GM12865 (cell line): Measurements from ENCODE around the gene TTLL7.

Experiments used
- DNase-seq: peaks from one replicate; pipeline ENCODE4 v3.0.0; 2010; ENCODE audit warnings: low read depth
- H3K4me3 ChIP-seq: 2 replicates; pipeline ENCODE4 v1.5.1; 2011; ENCODE audit warnings: mild to moderate bottlenecking, low read depth, low read length, control low read depth
- TF ChIP-seq, protein P1 (sequence below): IDR thresholded peaks from 2 replicates; pipeline ENCODE4 v1.5.1; 2011; ENCODE audit warnings: low read length, control low read depth, low read depth, inconsistent platforms; ENCODE audit not compliant: insufficient read depth; ENCODE audit errors: missing control alignments

The TTLL7 gene, protein sequence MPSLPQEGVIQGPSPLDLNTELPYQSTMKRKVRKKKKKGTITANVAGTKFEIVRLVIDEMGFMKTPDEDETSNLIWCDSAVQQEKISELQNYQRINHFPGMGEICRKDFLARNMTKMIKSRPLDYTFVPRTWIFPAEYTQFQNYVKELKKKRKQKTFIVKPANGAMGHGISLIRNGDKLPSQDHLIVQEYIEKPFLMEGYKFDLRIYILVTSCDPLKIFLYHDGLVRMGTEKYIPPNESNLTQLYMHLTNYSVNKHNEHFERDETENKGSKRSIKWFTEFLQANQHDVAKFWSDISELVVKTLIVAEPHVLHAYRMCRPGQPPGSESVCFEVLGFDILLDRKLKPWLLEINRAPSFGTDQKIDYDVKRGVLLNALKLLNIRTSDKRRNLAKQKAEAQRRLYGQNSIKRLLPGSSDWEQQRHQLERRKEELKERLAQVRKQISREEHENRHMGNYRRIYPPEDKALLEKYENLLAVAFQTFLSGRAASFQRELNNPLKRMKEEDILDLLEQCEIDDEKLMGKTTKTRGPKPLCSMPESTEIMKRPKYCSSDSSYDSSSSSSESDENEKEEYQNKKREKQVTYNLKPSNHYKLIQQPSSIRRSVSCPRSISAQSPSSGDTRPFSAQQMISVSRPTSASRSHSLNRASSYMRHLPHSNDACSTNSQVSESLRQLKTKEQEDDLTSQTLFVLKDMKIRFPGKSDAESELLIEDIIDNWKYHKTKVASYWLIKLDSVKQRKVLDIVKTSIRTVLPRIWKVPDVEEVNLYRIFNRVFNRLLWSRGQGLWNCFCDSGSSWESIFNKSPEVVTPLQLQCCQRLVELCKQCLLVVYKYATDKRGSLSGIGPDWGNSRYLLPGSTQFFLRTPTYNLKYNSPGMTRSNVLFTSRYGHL

DNA sequence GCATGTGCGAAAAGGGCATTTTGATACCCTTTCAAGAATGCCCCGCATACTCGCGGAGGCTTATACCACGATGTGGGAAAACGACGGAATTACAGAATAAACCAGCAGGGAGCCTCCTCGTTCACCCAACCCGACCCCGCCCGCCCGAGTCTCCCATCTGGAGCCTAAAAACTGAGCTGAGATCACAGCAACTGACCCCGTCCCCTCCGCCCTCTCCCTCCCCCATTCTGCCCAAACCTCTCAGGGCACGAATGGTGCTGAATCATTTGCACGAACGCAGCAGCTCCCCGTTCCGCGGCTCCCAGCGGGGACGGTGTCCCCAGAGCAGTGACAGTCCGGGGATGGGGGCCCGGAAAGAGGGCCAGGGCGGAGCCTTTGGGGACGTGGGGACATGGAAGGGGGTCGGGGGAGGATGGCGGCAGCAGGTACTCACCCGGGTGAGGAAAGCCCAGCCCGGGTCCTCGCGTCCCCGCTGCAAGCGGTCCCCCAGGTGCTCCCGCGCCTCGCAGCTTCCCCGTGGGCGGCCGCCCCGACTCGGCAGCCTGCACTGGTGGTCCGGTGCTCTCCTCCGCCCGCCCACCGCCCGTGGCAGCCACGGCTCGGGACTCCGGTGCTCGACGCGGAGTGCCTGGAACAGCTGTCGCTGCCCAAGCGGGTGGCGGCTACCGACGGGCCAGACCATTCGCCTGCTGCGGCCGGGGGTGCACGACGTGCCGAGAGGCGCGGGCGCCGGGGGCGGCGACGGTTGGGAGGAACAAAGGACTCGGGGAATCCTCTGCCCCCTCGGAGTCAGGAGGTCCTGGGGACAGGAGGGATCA is at the start of gene TTLL7:
TTLL7 (minus strand) TSS at position 635 of the 818 bp plus-strand sequence. CDS start 46,921 bp downstream, outside the sequence.
- DNase-seq = peak; percentile 82
- peak within 1 kb of the TSS; percentile 79 for H3K4me3 ChIP-seq
- TF ChIP-seq, protein P1, sequence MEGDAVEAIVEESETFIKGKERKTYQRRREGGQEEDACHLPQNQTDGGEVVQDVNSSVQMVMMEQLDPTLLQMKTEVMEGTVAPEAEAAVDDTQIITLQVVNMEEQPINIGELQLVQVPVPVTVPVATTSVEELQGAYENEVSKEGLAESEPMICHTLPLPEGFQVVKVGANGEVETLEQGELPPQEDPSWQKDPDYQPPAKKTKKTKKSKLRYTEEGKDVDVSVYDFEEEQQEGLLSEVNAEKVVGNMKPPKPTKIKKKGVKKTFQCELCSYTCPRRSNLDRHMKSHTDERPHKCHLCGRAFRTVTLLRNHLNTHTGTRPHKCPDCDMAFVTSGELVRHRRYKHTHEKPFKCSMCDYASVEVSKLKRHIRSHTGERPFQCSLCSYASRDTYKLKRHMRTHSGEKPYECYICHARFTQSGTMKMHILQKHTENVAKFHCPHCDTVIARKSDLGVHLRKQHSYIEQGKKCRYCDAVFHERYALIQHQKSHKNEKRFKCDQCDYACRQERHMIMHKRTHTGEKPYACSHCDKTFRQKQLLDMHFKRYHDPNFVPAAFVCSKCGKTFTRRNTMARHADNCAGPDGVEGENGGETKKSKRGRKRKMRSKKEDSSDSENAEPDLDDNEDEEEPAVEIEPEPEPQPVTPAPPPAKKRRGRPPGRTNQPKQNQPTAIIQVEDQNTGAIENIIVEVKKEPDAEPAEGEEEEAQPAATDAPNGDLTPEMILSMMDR = no peak

DNA sequence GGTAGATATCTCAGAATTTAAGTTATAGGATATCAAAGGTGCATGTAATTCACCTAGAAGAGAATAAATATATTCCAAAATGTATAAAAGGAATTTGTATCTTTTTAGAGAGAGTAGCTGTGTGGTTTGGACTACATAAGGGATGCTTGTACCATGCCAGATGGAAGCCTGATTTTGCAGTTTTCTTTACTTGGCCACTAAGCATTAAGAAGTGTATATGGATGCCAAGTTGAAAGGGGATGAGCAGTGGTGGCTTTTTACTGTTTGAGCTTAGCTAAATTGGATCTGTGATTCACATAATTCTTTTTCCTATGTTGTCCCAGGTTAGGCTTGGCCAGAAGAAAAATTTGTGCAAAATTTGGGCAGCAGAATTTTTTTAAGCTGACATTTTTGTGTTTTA is 43.5 kb upstream of the TTLL7 start:
- TF ChIP-seq, protein P1 = no peak

DNA sequence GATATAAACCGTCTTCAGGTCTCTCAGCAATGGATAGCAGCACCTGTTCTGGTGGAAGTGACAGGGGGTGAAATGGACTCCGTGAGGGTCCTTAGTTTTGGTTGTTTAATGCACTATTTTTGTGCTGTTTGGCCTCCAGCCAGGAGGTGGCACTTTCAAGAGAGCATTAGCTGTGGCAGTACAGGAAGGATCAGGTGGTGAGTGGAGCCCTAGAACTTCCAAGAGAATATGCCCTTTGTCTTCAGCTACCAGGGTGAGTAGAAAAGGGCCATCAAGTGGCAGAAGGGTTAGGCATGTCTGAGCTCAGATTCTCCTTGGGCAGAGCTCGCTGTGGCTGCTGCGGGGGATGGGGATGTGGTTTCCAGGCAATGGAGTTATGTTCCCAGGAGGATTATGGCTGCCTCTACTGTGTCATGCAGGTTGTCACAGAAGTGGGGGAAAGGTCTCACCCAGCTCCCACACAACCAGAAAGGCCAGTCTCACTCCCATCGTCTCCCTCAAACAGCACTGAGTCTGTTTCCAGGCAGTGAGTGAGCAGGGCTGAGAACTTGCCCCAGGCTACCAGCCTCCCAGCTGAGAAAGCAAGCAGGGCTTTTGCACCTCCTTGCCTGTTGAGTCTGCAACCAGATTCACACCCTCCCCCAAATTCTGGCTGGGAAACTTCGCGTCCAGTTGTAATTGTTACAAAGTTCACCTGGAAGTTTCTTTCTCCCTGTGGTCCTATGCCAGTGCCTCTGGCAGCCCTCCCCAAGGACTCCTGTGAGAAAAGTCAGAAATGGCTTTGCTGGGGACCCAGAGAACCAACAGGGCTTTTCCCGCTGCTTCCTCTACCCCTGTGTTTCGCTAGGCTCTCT is 39.1 kb upstream of the TTLL7 start:
- no peak for DNase-seq
- H3K4me3 ChIP-seq = no peak overlapping the region
- TF ChIP-seq, protein P1 = no peak

More for the DNA sequence above, 43.5 kb upstream of the TTLL7 start:
- H3K4me3 ChIP-seq = no peak overlapping the region
- DNase-seq = no peak

DNA sequence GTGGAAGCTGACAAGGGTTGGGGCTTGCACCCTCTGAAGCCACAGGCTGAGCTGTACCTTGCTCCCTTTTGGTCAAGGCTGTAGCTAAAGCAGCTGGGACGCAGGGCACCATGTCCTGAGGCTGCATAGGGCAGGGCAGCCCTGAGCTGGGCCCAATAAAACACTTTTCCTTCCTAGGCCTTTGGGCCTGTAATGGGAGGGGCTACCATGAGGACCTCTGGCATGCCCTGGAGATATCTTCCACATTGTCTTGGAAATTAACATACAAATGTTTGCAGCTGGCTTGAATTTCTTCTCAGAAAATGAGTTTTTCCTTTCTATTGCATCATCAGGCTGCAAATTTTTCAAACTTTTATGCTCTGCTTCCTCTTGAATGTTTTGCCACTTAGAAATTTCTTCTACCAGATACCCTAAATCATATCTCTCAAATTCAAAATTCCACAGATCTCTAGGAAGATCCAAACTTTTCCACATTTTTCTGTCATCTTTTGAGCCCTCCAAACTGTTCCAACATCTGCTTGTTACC is 32.9 kb upstream of the TTLL7 start:
- no peak for DNase-seq
- TF ChIP-seq, protein P1 = no peak
- H3K4me3 ChIP-seq = no peak overlapping the region

DNA sequence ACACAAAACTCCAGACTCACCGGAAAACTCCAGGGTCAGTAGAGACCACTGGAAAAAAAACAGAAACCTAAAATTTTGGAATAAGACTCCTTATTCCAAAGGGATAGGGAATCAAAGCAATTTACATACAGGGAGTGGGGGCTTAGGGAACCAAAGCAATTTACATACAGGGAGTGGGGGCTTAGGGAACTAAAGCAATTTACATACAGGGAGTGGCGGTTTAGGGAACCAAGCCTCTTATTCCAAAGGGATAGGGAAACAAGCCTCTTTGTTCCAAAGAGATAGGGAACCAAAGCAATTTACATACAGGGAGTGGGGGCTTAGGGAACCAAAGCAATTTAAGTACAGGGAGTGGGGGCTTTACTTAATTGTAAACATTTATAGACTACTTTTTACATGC is 28.4 kb upstream of the TTLL7 start:
- no peak overlapping the region for H3K4me3 ChIP-seq
- TF ChIP-seq, protein P1 = no peak
- DNase-seq = no peak
